Sigmoid colon (tissue), 7 donors: Measurements from ENCODE around the gene C10orf120. TPM values are rescaled to one million over a fixed set of nuclear protein-coding genes. Genes with fewer than 3 reads are reported as not detected.

ENCODE experiments used
- DNase-seq: peaks from one replicate; pipeline ENCODE4 v3.0.0-alpha.2; 2019
- H3K27ac ChIP-seq, 4 donors: fragments of 200-600 bp; sonication (generic); one replicate each; pipeline ENCODE4 v1.5.1; 2016 to 2019; ENCODE audit warnings: mild to moderate bottlenecking in 1 of 4
- H3K27me3 ChIP-seq, 3 donors: fragments of 200-600 bp; sonication (generic); one replicate each; pipeline ENCODE4 v1.5.1; 2019; ENCODE audit warnings: mild to moderate bottlenecking in 1 of 3
- H3K36me3 ChIP-seq, 4 donors: fragments of 200-600 bp; sonication (generic); one replicate each; pipeline ENCODE4 v1.5.1; 2016 to 2019
- H3K4me1 ChIP-seq, 4 donors: fragments of 200-600 bp; sonication (generic); one replicate each; pipeline ENCODE4 v1.5.1; 2017 to 2019
- H3K4me3 ChIP-seq, 4 donors: fragments of 200-600 bp; sonication (generic); one replicate each; pipeline ENCODE4 v1.5.1; 2017 to 2019; ENCODE audit warnings: mild to moderate bottlenecking in 2 of 4, moderate library complexity in 1 of 4
- H3K9me3 ChIP-seq, 4 donors: fragments of 200-600 bp in 3 of 4; sonication (generic) in 3 of 4; one replicate each; pipeline versions ENCODE4 v1.5.1 to v1.6.1; 2013 to 2019
- EP300 ChIP-seq, 4 donors: sonication (generic); formaldehyde crosslinking; IDR thresholded peaks; one replicate each; pipeline ENCODE4 v1.6.1; 2017; ENCODE audit warnings: antibody characterized with exemption in 4 of 4
- POLR2A ChIP-seq, 2 donors: fragments of 450-650 bp; IDR thresholded peaks; one replicate each; pipeline ENCODE4 v1.6.1; 2016; ENCODE audit warnings: antibody characterized with exemption in 2 of 2, mild to moderate bottlenecking in 2 of 2, moderate library complexity in 2 of 2
- POLR2AphosphoS5 ChIP-seq, 4 donors: sonication (generic); formaldehyde crosslinking; IDR thresholded peaks; one replicate each; pipeline ENCODE4 v1.6.1; 2017; ENCODE audit warnings: antibody characterized with exemption in 4 of 4
- WGBS, 2 donors: extraction: QIAGEN DNeasy Blood & Tissue Kit; methylation state at CpG; one replicate each; pipeline ENCODE4 v1.1.7; 2013; 5-methylcytosine and 5-hydroxymethylcytosine counted together
- intact Hi-C: fragments of 100-400 bp; cut with DNase I; formaldehyde crosslinking; loops from one replicate; pipeline ENCODE4 v1.15.1; 2023
- polyA plus RNA-seq, 3 donors: library from polyadenylated mRNA; stranded (reverse); fragments of 200-250 nt; gene quantifications; one replicate each; pipeline ENCODE4 v1.2.3, GENCODE V29; 2013
- total RNA-seq, 4 donors: library from RNA; depleted of rRNA; stranded (reverse); fragments of >200 nt; gene quantifications; one replicate each; pipeline ENCODE4 v1.1.0, GENCODE V29; 2016
- TF ChIP-seq, protein P1 (sequence below), 4 experiments: fragments of 450-650 bp in 3 of 4; fragments of 200-600 bp in 1 of 4; IDR thresholded peaks; one replicate each; pipeline ENCODE4 v1.5.1; 2016 to 2019; ENCODE audit warnings: antibody characterized with exemption in 4 of 4, mild to moderate bottlenecking in 3 of 4, moderate library complexity in 2 of 4
- donor health status: healthy with polysubstance abuse.
- donor health status: Bipolar disorder and iron deficiency.
- donor health status: healthy.

The C10orf120 gene
- total and polyA plus RNA-seq, 7 donors: not detected

DNA sequence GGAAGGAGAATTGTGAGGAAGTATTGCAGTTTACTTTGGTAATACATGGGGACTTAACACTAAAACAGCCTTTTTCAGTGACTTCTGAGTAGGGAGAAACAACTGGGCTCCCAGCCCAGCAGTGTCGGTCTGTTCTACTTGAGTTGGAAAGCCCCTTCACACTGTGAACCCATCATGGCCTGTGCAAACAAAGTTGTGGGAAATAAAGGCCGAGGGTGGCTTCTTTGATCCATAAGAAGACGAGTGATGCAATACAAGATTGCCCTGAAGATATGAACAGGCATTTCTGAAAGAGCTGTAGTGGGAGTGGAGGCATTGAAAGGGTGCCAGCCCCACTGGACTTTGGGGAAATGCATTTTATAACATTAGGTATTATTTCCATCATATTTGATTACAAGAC is 28.3 kb downstream of the C10orf120 start:
- H3K4me1 ChIP-seq: peaks cover 0 to 19% (median 3%) of the 10 kb centered on the region in 4 donors
- no peaks in the 10 kb centered on the region for H3K36me3 ChIP-seq
- 10 to 52% methylated on average over 3 of the region's 3 CpGs for WGBS, 2 donors
- TF ChIP-seq POLR2A (IDR thresholded peaks at IDR 0.05) (no peak), EP300 (IDR thresholded peaks at IDR 0.05) (no peak), POLR2AphosphoS5 (IDR thresholded peaks at IDR 0.05) (no peak)
- TF ChIP-seq, protein P1, sequence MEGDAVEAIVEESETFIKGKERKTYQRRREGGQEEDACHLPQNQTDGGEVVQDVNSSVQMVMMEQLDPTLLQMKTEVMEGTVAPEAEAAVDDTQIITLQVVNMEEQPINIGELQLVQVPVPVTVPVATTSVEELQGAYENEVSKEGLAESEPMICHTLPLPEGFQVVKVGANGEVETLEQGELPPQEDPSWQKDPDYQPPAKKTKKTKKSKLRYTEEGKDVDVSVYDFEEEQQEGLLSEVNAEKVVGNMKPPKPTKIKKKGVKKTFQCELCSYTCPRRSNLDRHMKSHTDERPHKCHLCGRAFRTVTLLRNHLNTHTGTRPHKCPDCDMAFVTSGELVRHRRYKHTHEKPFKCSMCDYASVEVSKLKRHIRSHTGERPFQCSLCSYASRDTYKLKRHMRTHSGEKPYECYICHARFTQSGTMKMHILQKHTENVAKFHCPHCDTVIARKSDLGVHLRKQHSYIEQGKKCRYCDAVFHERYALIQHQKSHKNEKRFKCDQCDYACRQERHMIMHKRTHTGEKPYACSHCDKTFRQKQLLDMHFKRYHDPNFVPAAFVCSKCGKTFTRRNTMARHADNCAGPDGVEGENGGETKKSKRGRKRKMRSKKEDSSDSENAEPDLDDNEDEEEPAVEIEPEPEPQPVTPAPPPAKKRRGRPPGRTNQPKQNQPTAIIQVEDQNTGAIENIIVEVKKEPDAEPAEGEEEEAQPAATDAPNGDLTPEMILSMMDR (IDR thresholded peaks at IDR 0.05): no peak
- H3K9me3 ChIP-seq: no peaks in the 10 kb centered on the region
- H3K27me3 ChIP-seq: no peaks in the 10 kb centered on the region
- H3K27ac ChIP-seq: no peak overlapping the region
- DNase-seq: no peak
- intact Hi-C loops: no loop called here
- no peak overlapping the region for H3K4me3 ChIP-seq

DNA sequence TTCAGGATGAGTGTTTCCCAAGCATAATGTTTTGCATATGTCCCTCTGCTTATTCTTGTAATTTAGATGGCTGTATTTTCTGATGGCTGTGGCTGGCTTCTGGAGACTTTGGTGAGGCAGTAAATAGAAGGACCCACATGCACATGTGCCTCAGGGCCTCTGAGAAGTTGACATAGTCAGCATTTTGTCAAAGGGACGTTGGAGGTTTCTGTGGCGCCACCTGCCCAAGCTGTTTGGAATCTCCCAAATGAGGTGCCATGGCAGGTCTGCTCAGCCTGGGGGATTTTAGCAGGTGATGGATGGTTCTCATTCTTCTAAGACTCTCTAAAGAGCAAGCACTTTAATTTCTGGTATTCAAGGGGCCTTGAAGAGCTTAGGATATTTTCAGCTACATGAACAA is 29.8 kb downstream of the C10orf120 start:
- 54 to 64% methylated on average over 2 of the region's 2 CpGs for WGBS, 2 donors
- TF ChIP-seq POLR2AphosphoS5 (IDR thresholded peaks at IDR 0.05) (no peak), POLR2A (IDR thresholded peaks at IDR 0.05) (no peak), EP300 (IDR thresholded peaks at IDR 0.05) (no peak)
- Histone ChIP-seq H3K27me3 (no peaks in the 10 kb centered on the region), H3K36me3 (no peaks in the 10 kb centered on the region), H3K4me1 (peaks cover 0 to 19% (median 3%) of the 10 kb centered on the region in 4 donors), H3K27ac (no peak overlapping the region), H3K4me3 (no peak overlapping the region), H3K9me3 (no peaks in the 10 kb centered on the region)
- no peak for DNase-seq
- intact Hi-C loops: no loop called here

DNA sequence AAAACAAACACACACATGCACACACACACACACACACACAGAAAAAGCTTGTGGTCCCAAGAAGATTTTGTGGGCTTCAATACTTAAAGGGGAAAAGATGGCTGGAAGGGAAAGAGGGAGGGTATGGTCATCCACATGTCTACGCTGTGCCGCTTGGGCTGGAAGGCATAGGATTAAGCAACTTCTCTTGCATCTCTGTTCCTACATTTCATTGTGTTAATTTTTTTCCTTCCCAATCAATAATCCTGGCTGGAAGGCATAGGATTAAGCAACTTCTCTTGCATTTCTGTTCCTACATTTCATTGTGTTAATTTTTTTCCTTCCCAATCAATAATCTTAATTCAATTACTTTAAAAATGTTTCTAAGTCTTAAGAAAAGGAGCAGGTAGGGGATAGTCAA is 30.6 kb downstream of the C10orf120 start:
- no peaks in the 10 kb centered on the region for H3K27me3 ChIP-seq
- no peak overlapping the region for H3K4me3 ChIP-seq
- TF ChIP-seq POLR2AphosphoS5 (IDR thresholded peaks at IDR 0.05) (no peak), EP300 (IDR thresholded peaks at IDR 0.05) (no peak), POLR2A (IDR thresholded peaks at IDR 0.05) (no peak)
- TF ChIP-seq, protein P1 (IDR thresholded peaks at IDR 0.05): no peak
- no peak overlapping the region for H3K27ac ChIP-seq
- H3K4me1 ChIP-seq: peaks cover 0 to 18% (median 3%) of the 10 kb centered on the region in 4 donors
- no peak for DNase-seq
- H3K9me3 ChIP-seq: no peaks in the 10 kb centered on the region
- WGBS, 2 donors: 97 to 100% methylated on average over 2 of the region's 2 CpGs
- intact Hi-C loops: no loop called here
- no peaks in the 10 kb centered on the region for H3K36me3 ChIP-seq

DNA sequence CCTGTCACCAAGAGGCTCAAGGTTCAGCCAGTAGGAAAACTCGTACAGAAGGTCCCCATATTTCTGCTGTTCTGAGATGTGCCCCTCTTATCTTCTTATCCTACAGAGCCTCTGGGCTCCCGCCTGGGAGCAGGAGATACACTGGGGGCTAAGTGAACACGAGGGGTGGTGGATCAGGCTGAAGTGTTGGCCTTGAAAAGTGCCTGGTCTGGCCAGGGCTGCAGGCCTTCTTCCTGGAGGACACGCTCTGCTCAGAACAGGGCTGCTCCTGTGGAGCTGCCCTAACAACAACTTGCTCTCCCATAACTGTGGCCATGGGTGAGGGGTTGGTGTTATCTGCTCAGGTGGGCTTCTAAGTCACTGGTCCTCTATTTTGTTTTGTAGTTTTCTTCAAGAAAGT is 33.7 kb downstream of the C10orf120 start:
- DNase-seq: no peak
- TF ChIP-seq POLR2AphosphoS5 (IDR thresholded peaks at IDR 0.05): no peak
- TF ChIP-seq, protein P1 (IDR thresholded peaks at IDR 0.05): no peak
- TF ChIP-seq EP300 (IDR thresholded peaks at IDR 0.05): no peak
- TF ChIP-seq POLR2A (IDR thresholded peaks at IDR 0.05): no peak
- Histone ChIP-seq H3K27me3 (no peaks in the 10 kb centered on the region), H3K9me3 (no peaks in the 10 kb centered on the region), H3K36me3 (no peaks in the 10 kb centered on the region), H3K4me1 (no peaks in the 10 kb centered on the region), H3K27ac (no peak overlapping the region), H3K4me3 (no peak overlapping the region)
- 66 to 75% methylated on average over 4 of the region's 4 CpGs for whole genome bisulfite sequencing, 2 donors
- intact Hi-C loops: no loop called here

DNA sequence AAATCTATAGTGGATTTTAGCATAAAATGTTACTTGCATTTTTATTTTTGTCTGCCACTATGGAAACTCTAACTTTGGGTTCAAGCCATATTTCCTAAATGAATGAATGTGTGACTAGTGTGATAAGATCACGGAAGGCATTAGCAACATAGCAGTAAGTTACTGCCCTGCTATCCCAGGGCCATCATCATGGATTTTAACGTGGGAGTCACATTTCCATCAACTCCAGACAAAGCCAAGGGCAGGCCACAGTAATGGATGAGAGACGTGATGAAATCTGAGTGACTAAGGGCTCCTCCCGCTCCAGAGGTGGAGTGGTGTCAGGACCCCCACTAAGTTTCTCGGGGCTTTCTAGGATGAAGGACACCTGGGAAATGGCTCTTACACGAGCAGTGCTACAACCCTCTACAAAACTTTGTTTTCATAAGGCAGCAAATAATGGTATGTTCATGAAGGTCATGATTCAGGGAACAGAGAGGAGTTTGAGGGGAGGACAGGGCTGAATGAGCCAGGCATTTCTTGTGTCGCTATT is 34.3 kb downstream of the C10orf120 start:
- WGBS, 2 donors: 73 to 74% methylated on average over 7 of the region's 7 CpGs

More for the DNA sequence above, 34.3 kb downstream of the C10orf120 start:
- no peaks in the 10 kb centered on the region for H3K4me1 ChIP-seq
- intact Hi-C loops: no loop called here
- H3K36me3 ChIP-seq: no peaks in the 10 kb centered on the region
- no peaks in the 10 kb centered on the region for H3K27me3 ChIP-seq
- no peak overlapping the region for H3K4me3 ChIP-seq
- TF ChIP-seq EP300 (IDR thresholded peaks at IDR 0.05) (no peak), POLR2AphosphoS5 (IDR thresholded peaks at IDR 0.05) (no peak), POLR2A (IDR thresholded peaks at IDR 0.05) (no peak)
- TF ChIP-seq, protein P1 (IDR thresholded peaks at IDR 0.05): no peak
- H3K27ac ChIP-seq: no peak overlapping the region
- no peak for DNase-seq
- H3K9me3 ChIP-seq: no peaks in the 10 kb centered on the region
